ENCODE measurements around the gene PRKN.

The PRKN gene

GRCh38 chr6:161383951-161384350 is 1343.6 kb downstream of the PRKN start:
- ChIA-PET POLR2A (no interaction called here), CTCF (interaction anchor here (1.5 kb wide), 1 partner anchor 13 kb away, joined by 3 read pairs; no protein-coding TSS in a partner anchor)
- DNase-seq (ENCODE audit: extremely low spot score) = no peak
- TF ChIP-seq, protein P1, sequence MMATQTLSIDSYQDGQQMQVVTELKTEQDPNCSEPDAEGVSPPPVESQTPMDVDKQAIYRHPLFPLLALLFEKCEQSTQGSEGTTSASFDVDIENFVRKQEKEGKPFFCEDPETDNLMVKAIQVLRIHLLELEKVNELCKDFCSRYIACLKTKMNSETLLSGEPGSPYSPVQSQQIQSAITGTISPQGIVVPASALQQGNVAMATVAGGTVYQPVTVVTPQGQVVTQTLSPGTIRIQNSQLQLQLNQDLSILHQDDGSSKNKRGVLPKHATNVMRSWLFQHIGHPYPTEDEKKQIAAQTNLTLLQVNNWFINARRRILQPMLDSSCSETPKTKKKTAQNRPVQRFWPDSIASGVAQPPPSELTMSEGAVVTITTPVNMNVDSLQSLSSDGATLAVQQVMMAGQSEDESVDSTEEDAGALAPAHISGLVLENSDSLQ (IDR thresholded peaks at IDR 0.05) = no peak
- TF ChIP-seq ZNF384 (IDR thresholded peaks at IDR 0.05) (no peak), HDGF (IDR thresholded peaks at IDR 0.05; ENCODE audit: borderline replicate concordance) (no peak), LEF1 (IDR thresholded peaks at IDR 0.05; ENCODE audit: borderline replicate concordance) (no peak), ARNT (IDR thresholded peaks at IDR 0.05) (no peak), FOXM1 (IDR thresholded peaks at IDR 0.05; ENCODE audit: borderline replicate concordance) (no peak), FOXK2 (IDR thresholded peaks at IDR 0.05) (no peak), TARDBP (IDR thresholded peaks at IDR 0.05) (no peak), FOXA1 (IDR thresholded peaks at IDR 0.05) (no peak), ELF4 (IDR thresholded peaks at IDR 0.05) (no peak), NFRKB (IDR thresholded peaks at IDR 0.05) (no peak), SUZ12 (IDR thresholded peaks at IDR 0.05) (no peak), CTBP1 (IDR thresholded peaks at IDR 0.05; ENCODE audit: borderline replicate concordance) (no peak)

DNA sequence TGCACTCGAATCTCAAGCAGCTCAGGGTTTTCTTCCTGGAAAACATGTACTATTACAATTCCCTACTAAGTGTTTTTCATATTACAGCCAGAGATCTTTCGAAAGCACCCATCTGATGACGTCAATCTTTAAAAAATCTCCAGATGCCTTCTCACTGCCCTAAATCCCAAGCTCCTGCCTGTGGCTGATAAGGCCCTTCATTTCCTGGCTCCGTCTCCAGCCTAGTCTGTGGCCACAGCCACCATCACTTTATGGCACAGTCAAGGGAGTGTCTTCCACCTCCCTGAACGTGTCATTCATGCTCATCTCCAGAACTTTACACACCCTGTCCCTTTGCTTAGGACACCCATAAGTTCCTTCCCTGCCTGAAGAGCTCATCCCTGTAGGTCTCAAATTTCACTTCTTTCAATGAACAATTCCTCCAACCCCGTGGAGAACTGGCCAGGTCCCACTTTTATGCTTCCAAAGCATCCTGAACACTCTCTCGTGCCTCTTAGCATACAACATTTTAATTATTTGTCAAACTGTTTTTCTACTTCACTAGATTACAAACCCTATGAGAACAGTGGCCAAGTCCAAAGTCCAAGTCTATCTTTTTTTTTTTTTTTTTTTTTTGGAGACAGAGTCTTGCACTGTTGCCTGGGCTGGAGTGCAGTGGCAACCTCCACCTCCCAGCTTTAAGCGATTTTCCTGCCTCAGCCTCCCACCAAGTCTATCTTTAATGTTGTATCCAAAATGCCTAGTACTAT is 1347.6 kb downstream of the PRKN start:
- CTCF ChIA-PET = interaction anchor here (0.6 to 1.4 kb wide), 3 partner anchors 9 to 860 kb away, joined by 3 to 6 read pairs (median 5); no protein-coding TSS in a partner anchor

DNA sequence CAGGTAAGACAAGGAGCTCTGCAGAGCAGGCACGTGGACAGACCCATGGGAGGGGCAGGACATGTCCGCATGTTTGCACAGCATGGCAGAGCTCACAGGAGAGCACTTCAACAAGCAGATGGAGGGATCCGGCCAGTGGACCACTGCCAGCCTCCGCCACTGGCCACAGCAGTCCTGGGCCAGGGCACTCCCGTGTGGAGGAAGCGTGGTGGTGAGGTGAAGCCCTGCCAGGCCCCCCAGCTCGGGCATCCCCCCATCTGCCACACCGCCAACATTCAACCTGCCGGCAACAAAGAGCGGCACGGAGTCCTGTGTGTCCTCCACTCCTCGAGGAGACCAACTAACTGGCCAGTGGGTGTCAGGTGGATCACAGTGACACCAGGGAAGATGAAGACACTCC is 1349.5 kb downstream of the PRKN start:
- DNase-seq (ENCODE audit: extremely low spot score) = no peak
- TF ChIP-seq LEF1 (IDR thresholded peaks at IDR 0.05; ENCODE audit: borderline replicate concordance) (no peak), FOXM1 (IDR thresholded peaks at IDR 0.05; ENCODE audit: borderline replicate concordance) (no peak), SP1 (IDR thresholded peaks at IDR 0.05) (no peak), FOXK2 (IDR thresholded peaks at IDR 0.05) (no peak), BHLHE40 (IDR thresholded peaks at IDR 0.05; ENCODE audit: borderline replicate concordance) (no peak), HDGF (IDR thresholded peaks at IDR 0.05; ENCODE audit: borderline replicate concordance) (no peak), FOXA1 (IDR thresholded peaks at IDR 0.05) (no peak), SUZ12 (IDR thresholded peaks at IDR 0.05) (no peak), ARNT (IDR thresholded peaks at IDR 0.05) (no peak), ELF4 (IDR thresholded peaks at IDR 0.05) (no peak), ZNF384 (IDR thresholded peaks at IDR 0.05) (no peak), CTBP1 (IDR thresholded peaks at IDR 0.05; ENCODE audit: borderline replicate concordance) (no peak), L3MBTL2 (conservative IDR thresholded peaks at IDR 0.05) (no peak), TARDBP (IDR thresholded peaks at IDR 0.05) (no peak), NFRKB (IDR thresholded peaks at IDR 0.05) (no peak)
- TF ChIP-seq, protein P1 (IDR thresholded peaks at IDR 0.05) = no peak
- POLR2A ChIA-PET = no interaction called here
- CTCF ChIA-PET = interaction anchor here (0.6 kb wide), 1 partner anchor 230 kb away, joined by 3 read pairs; no protein-coding TSS in a partner anchor

More for the DNA sequence above, 1347.6 kb downstream of the PRKN start:
- DNase-seq (ENCODE audit: extremely low spot score) = no peak
- POLR2A ChIA-PET = no interaction called here
- no peak for TF ChIP-seq L3MBTL2 (conservative IDR thresholded peaks at IDR 0.05)

- CTCF ChIA-PET = no interaction called here
- DNase-seq (ENCODE audit: extremely low spot score) = no peak
- TF ChIP-seq TARDBP (IDR thresholded peaks at IDR 0.05) (no peak), FOXM1 (IDR thresholded peaks at IDR 0.05; ENCODE audit: borderline replicate concordance) (no peak), ELF4 (IDR thresholded peaks at IDR 0.05) (no peak), NFRKB (IDR thresholded peaks at IDR 0.05) (no peak), SP1 (IDR thresholded peaks at IDR 0.05) (no peak), HDGF (IDR thresholded peaks at IDR 0.05; ENCODE audit: borderline replicate concordance) (no peak), FOXA1 (IDR thresholded peaks at IDR 0.05) (no peak), L3MBTL2 (conservative IDR thresholded peaks at IDR 0.05) (no peak), CTBP1 (IDR thresholded peaks at IDR 0.05; ENCODE audit: borderline replicate concordance) (no peak), FOXK2 (IDR thresholded peaks at IDR 0.05) (no peak), SUZ12 (IDR thresholded peaks at IDR 0.05) (no peak), LEF1 (IDR thresholded peaks at IDR 0.05; ENCODE audit: borderline replicate concordance) (no peak)
- POLR2A ChIA-PET = no interaction called here
These were observed 1350.5 kb downstream of the PRKN start for GRCh38 chr6:161377116-161377515.

DNA sequence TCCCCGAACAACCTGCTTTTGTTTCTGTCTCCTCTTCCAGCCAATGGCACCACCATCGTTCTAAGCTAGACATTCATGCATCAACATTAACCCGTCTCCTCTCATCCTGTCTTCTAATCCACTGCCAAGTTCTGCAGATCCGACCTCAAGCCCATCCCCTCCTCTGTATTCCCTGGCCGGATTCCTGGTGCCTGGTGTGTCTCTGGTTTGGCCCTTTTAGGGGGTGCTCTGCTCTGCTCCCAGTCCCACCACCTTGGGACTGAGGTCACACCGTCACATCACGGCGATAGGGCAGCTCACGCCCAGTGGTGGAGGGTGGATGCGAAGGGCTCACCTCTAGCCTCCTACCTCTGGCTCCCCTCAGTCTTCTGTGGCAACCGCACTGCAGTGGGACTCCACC is 1351.2 kb downstream of the PRKN start:
- POLR2A ChIA-PET = no interaction called here
- CTCF ChIA-PET = interaction anchor here (0.6 kb wide), 1 partner anchor 94 kb away, joined by 5 read pairs; no protein-coding TSS in a partner anchor
- DNase-seq (ENCODE audit: extremely low spot score) = no peak
- TF ChIP-seq BHLHE40 (IDR thresholded peaks at IDR 0.05; ENCODE audit: borderline replicate concordance) (no peak), FOXM1 (IDR thresholded peaks at IDR 0.05; ENCODE audit: borderline replicate concordance) (no peak), FOXA1 (IDR thresholded peaks at IDR 0.05) (no peak), FOXK2 (IDR thresholded peaks at IDR 0.05) (no peak), ZNF384 (IDR thresholded peaks at IDR 0.05) (no peak)
- TF ChIP-seq, protein P1 (IDR thresholded peaks at IDR 0.05) = no peak

Measured in HEK293T (cell line).